Thyroid gland (tissue), 4 donors: ENCODE measurements around the gene CHAF1B. TPM values are rescaled to one million over a fixed set of nuclear protein-coding genes. Genes with fewer than 3 reads are reported as not detected.

Source experiments
- DNase-seq, 2 donors: peaks; one replicate each; pipeline ENCODE4 v3.0.0-alpha.2; 2019
- H3K27ac ChIP-seq, 3 donors: fragments of 200-600 bp; sonication (generic); 1 replicate in 2 of 3; 2 replicates in 1 of 3; pipeline ENCODE4 v1.5.1; 2016 to 2019; ENCODE audit warnings: mild to moderate bottlenecking in 1 of 3, moderate library complexity in 1 of 3
- H3K27me3 ChIP-seq: fragments of 200-600 bp; sonication (generic); one replicate; pipeline ENCODE4 v1.5.1; 2019
- H3K36me3 ChIP-seq, 2 donors: fragments of 200-600 bp; sonication (generic); one replicate each; pipeline ENCODE4 v1.5.1; 2016 to 2019
- H3K4me1 ChIP-seq, 2 donors: fragments of 200-600 bp; sonication (generic); one replicate each; pipeline ENCODE4 v1.5.1; 2017 to 2019
- H3K4me3 ChIP-seq, 3 donors: fragments of 200-600 bp; sonication (generic); replicated peaks in 1 of 3; 1 replicate in 2 of 3; 2 replicates in 1 of 3; pipeline ENCODE4 v1.5.1; 2016; ENCODE audit warnings: mild to moderate bottlenecking in 1 of 3
- H3K9me3 ChIP-seq: fragments of 200-600 bp; sonication (generic); one replicate; pipeline ENCODE4 v1.5.1; 2017
- POLR2A ChIP-seq, 2 donors: fragments of 450-650 bp; IDR thresholded peaks; one replicate each; pipeline ENCODE4 v1.6.1; 2017; ENCODE audit warnings: antibody characterized with exemption in 2 of 2, mild to moderate bottlenecking in 2 of 2, moderate library complexity in 1 of 2
- WGBS, 2 donors: methylation state at CpG; one replicate each; pipeline ENCODE4 v1.1.5; 2017; 5-methylcytosine and 5-hydroxymethylcytosine counted together
- intact Hi-C: fragments of 100-400 bp; cut with DNase I; formaldehyde crosslinking; loops from one replicate; pipeline ENCODE4 v1.15.1; 2023
- total RNA-seq, 4 donors: library from RNA; depleted of rRNA; stranded (reverse); fragments of >200 nt; gene quantifications; one replicate each; pipeline ENCODE4 v1.2.3, GENCODE V29; 2016
- TF ChIP-seq, protein P1 (sequence below), 6 experiments: fragments of 200-600 bp in 3 of 6; fragments of 450-650 bp in 3 of 6; sonication (generic) in 3 of 6; IDR thresholded peaks; one replicate each; pipeline ENCODE4 v1.5.1; 2016 to 2019; ENCODE audit warnings: antibody characterized with exemption in 6 of 6, mild to moderate bottlenecking in 2 of 6, inconsistent platforms in 1 of 6, moderate library complexity in 1 of 6

CHAF1B gene
- total RNA-seq, 4 donors from 2014 or later, result 0.89 to 1.7 (median 0.99) TPM

DNA sequence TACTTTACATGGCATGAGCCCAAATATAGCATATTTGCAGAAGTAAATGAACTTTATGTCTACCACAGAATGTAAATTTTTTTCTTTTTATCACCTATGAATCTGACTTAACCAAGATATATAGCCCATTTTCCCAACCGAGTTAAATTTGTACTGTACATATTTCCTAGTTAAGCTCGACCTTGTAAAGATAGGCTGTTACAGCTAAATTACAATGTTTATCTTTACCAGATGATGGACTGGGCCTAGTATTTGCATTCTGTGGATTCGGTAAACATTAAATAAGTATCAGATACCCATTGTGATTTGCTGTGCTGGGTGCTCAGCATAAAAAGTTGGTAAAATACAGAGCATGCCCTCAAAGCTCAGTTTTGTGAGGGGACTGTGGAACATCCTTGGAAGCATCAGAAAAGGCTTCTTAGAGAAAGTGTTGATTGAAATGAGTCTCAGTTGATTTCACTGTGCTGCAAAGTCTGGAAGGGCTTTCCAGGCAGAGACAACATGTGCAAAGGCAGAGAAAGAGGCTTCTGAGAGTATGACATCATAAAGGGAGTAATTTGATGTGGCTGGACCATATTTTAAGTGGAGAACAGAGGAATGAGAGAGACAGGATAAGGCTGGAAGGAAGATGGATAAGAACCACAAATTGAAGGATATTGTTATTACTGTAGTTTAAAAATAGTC, 37.8 kb upstream of the CHAF1B start:
- TF ChIP-seq, protein P1, sequence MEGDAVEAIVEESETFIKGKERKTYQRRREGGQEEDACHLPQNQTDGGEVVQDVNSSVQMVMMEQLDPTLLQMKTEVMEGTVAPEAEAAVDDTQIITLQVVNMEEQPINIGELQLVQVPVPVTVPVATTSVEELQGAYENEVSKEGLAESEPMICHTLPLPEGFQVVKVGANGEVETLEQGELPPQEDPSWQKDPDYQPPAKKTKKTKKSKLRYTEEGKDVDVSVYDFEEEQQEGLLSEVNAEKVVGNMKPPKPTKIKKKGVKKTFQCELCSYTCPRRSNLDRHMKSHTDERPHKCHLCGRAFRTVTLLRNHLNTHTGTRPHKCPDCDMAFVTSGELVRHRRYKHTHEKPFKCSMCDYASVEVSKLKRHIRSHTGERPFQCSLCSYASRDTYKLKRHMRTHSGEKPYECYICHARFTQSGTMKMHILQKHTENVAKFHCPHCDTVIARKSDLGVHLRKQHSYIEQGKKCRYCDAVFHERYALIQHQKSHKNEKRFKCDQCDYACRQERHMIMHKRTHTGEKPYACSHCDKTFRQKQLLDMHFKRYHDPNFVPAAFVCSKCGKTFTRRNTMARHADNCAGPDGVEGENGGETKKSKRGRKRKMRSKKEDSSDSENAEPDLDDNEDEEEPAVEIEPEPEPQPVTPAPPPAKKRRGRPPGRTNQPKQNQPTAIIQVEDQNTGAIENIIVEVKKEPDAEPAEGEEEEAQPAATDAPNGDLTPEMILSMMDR (IDR thresholded peaks at IDR 0.05), result no peak
- no peak for TF ChIP-seq POLR2A (IDR thresholded peaks at IDR 0.05)
- Histone ChIP-seq H3K27ac (no peak overlapping the region), H3K4me1 (no peaks in the 10 kb centered on the region), H3K36me3 (peaks cover 38 to 50% of the 10 kb centered on the region in 2 donors), H3K4me3 (no peak overlapping the region), H3K27me3 (no peaks in the 10 kb centered on the region), H3K9me3 (no peaks in the 10 kb centered on the region)
- WGBS, 2 donors, result 95% methylated on average over 3 of the region's 3 CpGs
- intact Hi-C loops, result no loop called here
- no peak for DNase-seq

DNA sequence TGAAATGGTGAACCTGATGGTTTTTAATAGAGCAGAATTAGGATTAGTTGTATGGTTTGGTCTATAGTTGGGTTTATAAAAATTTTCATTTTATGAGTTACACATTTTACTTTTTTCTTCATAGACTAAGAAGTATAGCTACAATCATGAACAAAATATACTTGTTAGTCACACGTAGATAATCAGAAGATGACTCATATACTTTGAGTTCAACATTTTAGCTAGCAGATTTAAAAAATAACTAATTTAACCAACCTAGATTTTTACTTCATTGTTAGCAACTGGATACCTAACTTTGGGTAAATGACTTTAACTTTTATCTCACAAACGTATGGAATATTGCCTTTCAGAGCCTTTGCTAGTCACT, 37.2 kb upstream of the CHAF1B start:
- Histone ChIP-seq H3K4me1 (no peaks in the 10 kb centered on the region), H3K36me3 (peaks cover 36 to 46% of the 10 kb centered on the region in 2 donors), H3K27ac (no peak overlapping the region), H3K27me3 (no peaks in the 10 kb centered on the region), H3K4me3 (no peak overlapping the region), H3K9me3 (no peaks in the 10 kb centered on the region)
- DNase-seq, result no peak
- intact Hi-C loops, result no loop called here
- TF ChIP-seq, protein P1 (IDR thresholded peaks at IDR 0.05), result no peak
- no peak for TF ChIP-seq POLR2A (IDR thresholded peaks at IDR 0.05)
- 97% methylated on average over 2 of the region's 2 CpGs for WGBS, 2 donors

- WGBS, 2 donors, result 95% methylated on average over 2 of the region's 2 CpGs
- no peak for DNase-seq
- Histone ChIP-seq H3K4me1 (no peaks in the 10 kb centered on the region), H3K36me3 (peaks cover 31 to 40% of the 10 kb centered on the region in 2 donors), H3K9me3 (no peaks in the 10 kb centered on the region), H3K27me3 (no peaks in the 10 kb centered on the region), H3K4me3 (no peak overlapping the region), H3K27ac (no peak overlapping the region)
- intact Hi-C loops, result no loop called here
- TF ChIP-seq, protein P1 (IDR thresholded peaks at IDR 0.05), result no peak
- TF ChIP-seq POLR2A (IDR thresholded peaks at IDR 0.05), result no peak
Measured at GRCh38 chr21:36349315-36349714, 35.9 kb upstream of the CHAF1B start.

DNA sequence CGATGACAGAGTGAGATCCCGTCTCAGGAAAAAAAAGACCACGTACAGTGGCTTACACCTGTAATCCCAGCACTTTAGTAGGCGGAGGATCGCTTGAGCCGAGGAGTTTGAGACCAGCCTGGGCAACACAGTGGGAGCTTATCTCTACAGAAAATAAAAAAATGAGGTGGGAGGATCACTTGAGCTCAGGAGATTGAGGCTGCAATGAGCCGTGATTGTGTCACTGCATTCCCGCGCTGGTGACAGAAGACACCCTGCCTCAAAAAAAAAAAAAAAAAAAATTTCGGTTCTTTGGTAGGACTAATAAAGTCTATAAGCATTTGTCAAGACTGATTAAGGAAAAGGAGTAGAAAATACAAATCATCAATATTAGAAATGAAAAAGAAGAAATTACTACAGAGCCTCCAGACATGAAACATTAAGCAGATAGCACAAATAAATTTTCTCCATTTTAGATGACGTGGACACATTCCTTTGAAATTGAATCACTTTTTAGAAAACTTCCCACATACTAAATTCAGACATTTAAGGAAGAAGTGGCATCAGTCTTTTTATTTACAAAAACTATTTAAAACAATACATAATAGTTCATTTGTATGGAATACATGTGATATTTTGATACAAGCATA, 34.8 kb upstream of the CHAF1B start:
- intact Hi-C loops, result no loop called here
- Histone ChIP-seq H3K4me1 (no peaks in the 10 kb centered on the region), H3K27ac (no peak overlapping the region), H3K9me3 (no peaks in the 10 kb centered on the region), H3K36me3 (peaks cover 22 to 32% of the 10 kb centered on the region in 2 donors), H3K27me3 (no peaks in the 10 kb centered on the region), H3K4me3 (no peak overlapping the region)
- DNase-seq, result no peak
- no peak for TF ChIP-seq POLR2A (IDR thresholded peaks at IDR 0.05)
- TF ChIP-seq, protein P1 (IDR thresholded peaks at IDR 0.05), result no peak
- WGBS, 2 donors, result 93 to 97% methylated on average over 11 of the region's 11 CpGs

- intact Hi-C loops, result no loop called here
- TF ChIP-seq POLR2A (IDR thresholded peaks at IDR 0.05), result no peak
- TF ChIP-seq, protein P1 (IDR thresholded peaks at IDR 0.05), result no peak
- no peaks in the 10 kb centered on the region for H3K4me1 ChIP-seq
- WGBS, 2 donors, result 80 to 88% methylated on average over 5 of the region's 5 CpGs
- H3K27ac ChIP-seq, result no peak overlapping the region
- no peak overlapping the region for H3K4me3 ChIP-seq
- no peaks in the 10 kb centered on the region for H3K27me3 ChIP-seq
- peaks cover 8 to 14% of the 10 kb centered on the region in 2 donors for H3K36me3 ChIP-seq
- H3K9me3 ChIP-seq, result no peaks in the 10 kb centered on the region
- no peak for DNase-seq
Measured at GRCh38 chr21:36354918-36355680, 30.1 kb upstream of the CHAF1B start.
